ENCODE data around the gene LINGO3. TPM values are rescaled to one million over a fixed set of nuclear protein-coding genes. Genes with fewer than 3 reads are reported as not detected.
A peak's percentile ranks its signal among the peaks of the same experiment; 100 is the strongest.

LINGO3 gene
- total RNA-seq, 2 experiments from 2014 or later, result 0.33 to 0.39 TPM

DNA sequence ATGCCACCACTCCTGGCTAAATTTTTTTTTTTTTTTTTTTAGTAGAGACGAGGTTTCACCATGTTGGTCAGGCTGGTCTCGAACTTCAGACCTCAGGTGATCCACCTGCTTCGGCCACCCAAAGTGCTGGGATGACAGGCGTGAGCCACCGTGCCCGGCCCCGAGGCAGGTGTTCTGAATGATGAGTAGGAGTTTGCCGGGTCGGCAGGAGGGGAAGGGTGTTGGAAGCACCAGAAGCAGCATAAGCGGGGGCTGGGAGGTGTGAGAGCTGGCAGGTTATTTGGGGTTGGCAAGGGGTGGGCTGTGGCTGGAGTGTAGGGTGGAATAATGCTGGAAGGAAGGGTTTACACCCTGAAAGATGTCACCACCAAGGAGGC is 22.3 kb upstream of the LINGO3 start:
- intact Hi-C loops (cut with DNase I, micrococcal nuclease), result no loop called here
- peaks cover 78% of the 10 kb centered on the region for H3K4me1 ChIP-seq (ENCODE audit: insufficient read depth, low read length)
- Mint-ChIP-seq H3K27ac (peak overlapping the region; percentile 93), H3K27me3 (no peaks in the 10 kb centered on the region), H3K36me3 (ENCODE audit: low read depth) (peaks cover 39% of the 10 kb centered on the region), H3K9me3 (no peaks in the 10 kb centered on the region), H3K4me3 (peak overlapping the region; percentile 70), H3K4me1 (ENCODE audit: low read depth) (peaks cover 68% of the 10 kb centered on the region)
- CTCF ChIA-PET, result no interaction called here
- peaks cover 17% of the 10 kb centered on the region for H3K36me3 ChIP-seq (ENCODE audit: insufficient read depth, low read length)
- H3K4me3 ChIP-seq (ENCODE audit: low read length), result no peak overlapping the region
- ATAC-seq (ENCODE audit: poor library complexity) (no peak), DNase-seq (no peak)
- H3K9me3 ChIP-seq (ENCODE audit: control insufficient read depth in 1 of 2, insufficient read depth in 1 of 2, low read length in 2 of 2), result peaks cover 0 to 2% of the 10 kb centered on the region in 2 experiments
- TF ChIP-seq, protein P1, sequence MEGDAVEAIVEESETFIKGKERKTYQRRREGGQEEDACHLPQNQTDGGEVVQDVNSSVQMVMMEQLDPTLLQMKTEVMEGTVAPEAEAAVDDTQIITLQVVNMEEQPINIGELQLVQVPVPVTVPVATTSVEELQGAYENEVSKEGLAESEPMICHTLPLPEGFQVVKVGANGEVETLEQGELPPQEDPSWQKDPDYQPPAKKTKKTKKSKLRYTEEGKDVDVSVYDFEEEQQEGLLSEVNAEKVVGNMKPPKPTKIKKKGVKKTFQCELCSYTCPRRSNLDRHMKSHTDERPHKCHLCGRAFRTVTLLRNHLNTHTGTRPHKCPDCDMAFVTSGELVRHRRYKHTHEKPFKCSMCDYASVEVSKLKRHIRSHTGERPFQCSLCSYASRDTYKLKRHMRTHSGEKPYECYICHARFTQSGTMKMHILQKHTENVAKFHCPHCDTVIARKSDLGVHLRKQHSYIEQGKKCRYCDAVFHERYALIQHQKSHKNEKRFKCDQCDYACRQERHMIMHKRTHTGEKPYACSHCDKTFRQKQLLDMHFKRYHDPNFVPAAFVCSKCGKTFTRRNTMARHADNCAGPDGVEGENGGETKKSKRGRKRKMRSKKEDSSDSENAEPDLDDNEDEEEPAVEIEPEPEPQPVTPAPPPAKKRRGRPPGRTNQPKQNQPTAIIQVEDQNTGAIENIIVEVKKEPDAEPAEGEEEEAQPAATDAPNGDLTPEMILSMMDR (IDR thresholded peaks at IDR 0.05), result no peak
- POLR2A ChIA-PET, result interaction anchor here (0.7 kb wide), 1 partner anchor 373 kb away, joined by 3 read pairs; no protein-coding TSS in a partner anchor
- H3K27ac ChIP-seq (ENCODE audit: low read depth in 1 of 2, low read length in 2 of 2), result no peak overlapping the region
- no peaks in the 10 kb centered on the region for H3K27me3 ChIP-seq (ENCODE audit: control insufficient read depth in 1 of 2, insufficient read depth in 2 of 2, low read length in 2 of 2)

DNA sequence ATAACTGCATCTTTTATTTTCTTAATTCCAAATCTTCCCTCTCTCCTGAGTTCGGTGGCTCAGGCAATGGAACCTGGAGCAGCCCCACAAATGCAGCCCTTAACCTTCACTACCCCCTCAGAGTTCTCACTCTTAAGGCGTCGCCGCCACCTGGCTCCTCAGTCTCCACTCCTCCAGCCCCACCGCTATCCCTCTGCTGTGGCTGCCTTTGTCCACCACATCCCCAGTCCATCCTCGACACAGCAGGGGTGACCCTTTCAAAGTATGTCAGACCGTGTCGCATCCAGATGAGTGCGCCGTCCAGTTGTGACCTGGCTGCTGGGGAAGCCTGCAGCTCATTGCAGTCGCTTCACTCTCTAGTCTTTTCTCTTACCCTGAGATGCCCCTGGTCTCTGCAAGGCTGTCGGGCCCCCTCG is 21.6 kb upstream of the LINGO3 start:
- H3K4me3 Mint-ChIP-seq, result peak overlapping the region; percentile 93
- H3K27me3 Mint-ChIP-seq, result no peaks in the 10 kb centered on the region
- Histone ChIP-seq H3K4me1 (ENCODE audit: insufficient read depth, low read length) (peaks cover 78% of the 10 kb centered on the region), H3K27me3 (ENCODE audit: control insufficient read depth in 1 of 2, insufficient read depth in 2 of 2, low read length in 2 of 2) (no peaks in the 10 kb centered on the region), H3K9me3 (ENCODE audit: control insufficient read depth in 1 of 2, insufficient read depth in 1 of 2, low read length in 2 of 2) (no peaks in the 10 kb centered on the region), H3K27ac (ENCODE audit: low read depth in 1 of 2, low read length in 2 of 2) (no peak overlapping the region), H3K36me3 (ENCODE audit: insufficient read depth, low read length) (peaks cover 18% of the 10 kb centered on the region), H3K4me3 (ENCODE audit: low read length) (peak overlapping the region; percentile 96)
- ATAC-seq (ENCODE audit: poor library complexity), result no peak
- H3K9me3 Mint-ChIP-seq, result no peaks in the 10 kb centered on the region
- H3K4me1 Mint-ChIP-seq (ENCODE audit: low read depth), result peaks cover 72% of the 10 kb centered on the region
- ChIA-PET POLR2A (no interaction called here), CTCF (no interaction called here)
- no peak for DNase-seq
- TF ChIP-seq, protein P1 (IDR thresholded peaks at IDR 0.05), result no peak
- peaks cover 43% of the 10 kb centered on the region for H3K36me3 Mint-ChIP-seq (ENCODE audit: low read depth)
- intact Hi-C loops (cut with DNase I, micrococcal nuclease), result loop anchor here (5.0 kb wide), 5 partner anchors 37 to 177 kb away; partner anchors contain the start of genes AP3D1 (in 1 of the 2) and TIMM13 (in 1 of the 2)
- H3K27ac Mint-ChIP-seq, result peak overlapping the region; percentile 93

DNA sequence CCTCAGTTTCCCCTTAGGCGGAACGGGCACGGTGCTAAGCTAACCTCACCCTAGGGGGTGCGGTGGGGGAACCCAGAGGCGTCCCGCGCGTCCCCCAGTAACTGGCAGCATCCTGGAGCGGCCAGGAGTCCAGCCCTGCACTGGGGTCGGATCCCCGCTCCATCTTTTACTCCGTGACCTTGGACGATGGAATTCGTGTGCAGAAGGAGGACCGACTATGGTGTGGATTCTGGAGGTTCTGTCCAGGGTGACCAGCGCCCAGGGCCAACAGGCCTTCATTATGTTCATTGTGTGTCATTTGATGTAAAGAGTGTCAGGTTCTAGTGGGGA is 21.2 kb upstream of the LINGO3 start:
- peak overlapping the region; percentile 96 for H3K4me3 ChIP-seq (ENCODE audit: low read length)
- H3K4me3 Mint-ChIP-seq, result peak overlapping the region; percentile 93
- CTCF ChIA-PET, result no interaction called here
- peak overlapping the region; percentile 93 for H3K27ac Mint-ChIP-seq
- ATAC-seq (ENCODE audit: poor library complexity) (no peak), DNase-seq (no peak)
- peaks cover 76% of the 10 kb centered on the region for H3K4me1 ChIP-seq (ENCODE audit: insufficient read depth, low read length)
- H3K27me3 Mint-ChIP-seq, result no peaks in the 10 kb centered on the region
- no peak overlapping the region for H3K27ac ChIP-seq (ENCODE audit: low read depth in 1 of 2, low read length in 2 of 2)
- no peaks in the 10 kb centered on the region for H3K9me3 ChIP-seq (ENCODE audit: control insufficient read depth in 1 of 2, insufficient read depth in 1 of 2, low read length in 2 of 2)
- intact Hi-C loops (cut with DNase I, micrococcal nuclease), result loop anchor here (5.0 kb wide), 5 partner anchors 37 to 177 kb away; partner anchors contain the start of genes AP3D1 (in 1 of the 2) and TIMM13 (in 1 of the 2)
- TF ChIP-seq, protein P1 (IDR thresholded peaks at IDR 0.05), result no peak
- H3K4me1 Mint-ChIP-seq (ENCODE audit: low read depth), result peaks cover 74% of the 10 kb centered on the region
- peaks cover 47% of the 10 kb centered on the region for H3K36me3 Mint-ChIP-seq (ENCODE audit: low read depth)
- no peaks in the 10 kb centered on the region for H3K9me3 Mint-ChIP-seq
- H3K36me3 ChIP-seq (ENCODE audit: insufficient read depth, low read length), result peaks cover 22% of the 10 kb centered on the region
- H3K27me3 ChIP-seq (ENCODE audit: control insufficient read depth in 1 of 2, insufficient read depth in 2 of 2, low read length in 2 of 2), result no peaks in the 10 kb centered on the region
- POLR2A ChIA-PET, result interaction anchor here (1.7 kb wide), 1 partner anchor 40 kb away, joined by 7 read pairs; no protein-coding TSS in a partner anchor
